Uterus (tissue), 2 donors: ENCODE data around the gene VWA7.
A peak's percentile ranks its signal among the peaks of the same experiment; 100 is the strongest.

ENCODE experiments used
- POLR2A ChIP-seq, 2 donors: fragments of 450-650 bp; IDR thresholded peaks; one replicate each; pipeline ENCODE4 v1.6.1; 2016; ENCODE audit warnings: antibody characterized with exemption in 2 of 2, mild to moderate bottlenecking in 1 of 2, moderate library complexity in 1 of 2
- TF ChIP-seq, protein P1 (sequence below), 4 experiments: fragments of 200-600 bp in 2 of 4; fragments of 450-650 bp in 2 of 4; sonication (generic) in 2 of 4; IDR thresholded peaks; one replicate each; pipeline ENCODE4 v1.5.1; 2016 to 2019; ENCODE audit warnings: antibody characterized with exemption in 4 of 4, mild to moderate bottlenecking in 2 of 4, moderate library complexity in 1 of 4

DNA sequence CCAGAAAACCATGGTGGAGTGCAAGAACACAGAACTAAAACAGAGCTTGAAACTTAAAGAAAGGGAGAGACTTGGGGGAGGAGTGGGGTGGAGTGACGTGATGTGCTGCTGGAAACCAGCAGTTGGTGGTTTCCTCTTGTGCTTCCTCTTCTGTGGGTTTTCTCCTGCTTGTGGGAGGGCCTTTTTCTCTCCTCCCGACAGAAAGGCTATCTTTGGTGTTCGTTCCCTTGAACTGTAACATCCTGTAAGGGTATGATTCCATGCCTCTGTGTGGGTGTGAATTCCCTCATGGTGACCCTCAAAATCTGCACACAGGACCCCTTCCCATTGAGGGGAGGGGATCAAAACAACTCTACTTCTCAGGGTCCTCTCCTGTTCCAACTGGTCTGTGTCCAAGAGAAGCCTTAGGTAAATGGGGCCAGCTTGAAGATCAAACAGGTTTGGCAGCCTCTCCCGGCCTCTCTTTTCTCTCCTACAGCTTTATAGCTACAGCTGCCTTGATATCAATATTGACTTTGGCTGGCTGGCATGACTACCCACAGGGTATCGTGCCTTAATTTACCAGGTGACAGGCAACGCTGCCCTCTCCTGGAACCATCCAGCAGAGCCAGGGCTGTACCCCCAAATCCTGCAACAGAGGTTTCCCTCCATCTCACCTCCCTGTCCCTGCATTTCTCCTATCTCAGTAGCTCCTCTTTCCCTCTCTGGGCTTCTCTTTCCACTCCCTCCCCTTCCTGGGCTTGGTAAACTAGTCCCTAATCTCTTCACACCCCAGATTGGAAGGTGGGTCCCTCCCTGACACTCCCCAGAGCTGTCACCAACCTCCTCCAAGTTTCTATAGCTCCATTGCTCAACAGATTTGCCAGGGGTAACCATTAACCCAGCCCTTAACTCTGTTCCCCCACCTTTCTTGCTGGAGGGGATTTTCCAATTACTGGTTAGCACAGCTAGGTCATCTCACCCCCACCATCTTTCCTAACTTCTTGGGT, 38.8 kb downstream of the VWA7 start:
- TF ChIP-seq, protein P1, sequence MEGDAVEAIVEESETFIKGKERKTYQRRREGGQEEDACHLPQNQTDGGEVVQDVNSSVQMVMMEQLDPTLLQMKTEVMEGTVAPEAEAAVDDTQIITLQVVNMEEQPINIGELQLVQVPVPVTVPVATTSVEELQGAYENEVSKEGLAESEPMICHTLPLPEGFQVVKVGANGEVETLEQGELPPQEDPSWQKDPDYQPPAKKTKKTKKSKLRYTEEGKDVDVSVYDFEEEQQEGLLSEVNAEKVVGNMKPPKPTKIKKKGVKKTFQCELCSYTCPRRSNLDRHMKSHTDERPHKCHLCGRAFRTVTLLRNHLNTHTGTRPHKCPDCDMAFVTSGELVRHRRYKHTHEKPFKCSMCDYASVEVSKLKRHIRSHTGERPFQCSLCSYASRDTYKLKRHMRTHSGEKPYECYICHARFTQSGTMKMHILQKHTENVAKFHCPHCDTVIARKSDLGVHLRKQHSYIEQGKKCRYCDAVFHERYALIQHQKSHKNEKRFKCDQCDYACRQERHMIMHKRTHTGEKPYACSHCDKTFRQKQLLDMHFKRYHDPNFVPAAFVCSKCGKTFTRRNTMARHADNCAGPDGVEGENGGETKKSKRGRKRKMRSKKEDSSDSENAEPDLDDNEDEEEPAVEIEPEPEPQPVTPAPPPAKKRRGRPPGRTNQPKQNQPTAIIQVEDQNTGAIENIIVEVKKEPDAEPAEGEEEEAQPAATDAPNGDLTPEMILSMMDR (IDR thresholded peaks at IDR 0.05) = no peak
- peak; percentile 19 to 40 for TF ChIP-seq POLR2A (IDR thresholded peaks at IDR 0.05)
